ENCODE measurements around the gene POLR2C. TPM values are rescaled to one million over a fixed set of nuclear protein-coding genes. Genes with fewer than 3 reads are reported as not detected.

Gene POLR2C
- total and polyA plus RNA-seq, 2 experiments from 2014 or later, result 56.6 to 92.5 TPM

- H3K9me3 ChIP-seq (ENCODE audit: low read depth), result no peaks in the 10 kb centered on the region
- H2AFZ ChIP-seq, result no peak overlapping the region
- no peaks in the 10 kb centered on the region for H4K20me1 ChIP-seq (ENCODE audit: insufficient read depth, poor library complexity, severe bottlenecking)
- no peaks in the 10 kb centered on the region for H3K27me3 ChIP-seq
- no peak overlapping the region for H3K27ac ChIP-seq
- no peak overlapping the region for H3K4me3 ChIP-seq
- H3K4me2 ChIP-seq, result no peak overlapping the region
- peaks cover 3% of the 10 kb centered on the region for H3K36me3 ChIP-seq (replicated peaks; ENCODE audit: insufficient read depth, low read depth)
- 96% methylated on average over 5 of the region's 5 CpGs for WGBS (ENCODE audit: low lambda C conversion rate, missing lambda C conversion rate)
- no peaks in the 10 kb centered on the region for H3K79me2 ChIP-seq
- no peaks in the 10 kb centered on the region for H3K9me2 ChIP-seq (replicated peaks; ENCODE audit: insufficient read depth)
- DNase-seq (ENCODE audit: low spot score), result no peak
- TF ChIP-seq CTCF (IDR thresholded peaks at IDR 0.05; ENCODE audit: poor library complexity) (no peak), EZH2 (IDR thresholded peaks at IDR 0.05; ENCODE audit: borderline replicate concordance) (no peak), EZH2phosphoT487 (IDR thresholded peaks at IDR 0.05; ENCODE audit: low read depth, severe bottlenecking, unreplicated experiment) (no peak)
- no peaks in the 10 kb centered on the region for H3K4me1 ChIP-seq (ENCODE audit: insufficient read depth)
Measured at GRCh38 chr16:57430955-57431354, 31.5 kb upstream of the POLR2C start.

- Histone ChIP-seq H2AFZ (no peak overlapping the region), H3K4me2 (no peak overlapping the region), H3K4me3 (no peak overlapping the region), H3K9me3 (ENCODE audit: low read depth) (no peaks in the 10 kb centered on the region), H3K79me2 (no peaks in the 10 kb centered on the region), H3K4me1 (ENCODE audit: insufficient read depth) (no peaks in the 10 kb centered on the region), H3K36me3 (replicated peaks; ENCODE audit: insufficient read depth, low read depth) (peaks cover 5% of the 10 kb centered on the region), H4K20me1 (ENCODE audit: insufficient read depth, poor library complexity, severe bottlenecking) (no peaks in the 10 kb centered on the region), H3K27ac (peak overlapping the region; percentile 62), H3K27me3 (no peaks in the 10 kb centered on the region), H3K9me2 (replicated peaks; ENCODE audit: insufficient read depth) (no peaks in the 10 kb centered on the region)
- no peak for TF ChIP-seq EZH2phosphoT487 (IDR thresholded peaks at IDR 0.05; ENCODE audit: low read depth, severe bottlenecking, unreplicated experiment)
- no peak for TF ChIP-seq EZH2 (IDR thresholded peaks at IDR 0.05; ENCODE audit: borderline replicate concordance)
- TF ChIP-seq CTCF (IDR thresholded peaks at IDR 0.05; ENCODE audit: poor library complexity), result no peak
- no peak for DNase-seq (ENCODE audit: low spot score)
- WGBS (ENCODE audit: low lambda C conversion rate, missing lambda C conversion rate), result 88% methylated on average over 2 of the region's 2 CpGs
Measured at GRCh38 chr16:57432505-57432904, 30.0 kb upstream of the POLR2C start.

GRCh38 chr16:57432989-57433388 lies 29.5 kb upstream of the POLR2C start:
- TF ChIP-seq CTCF (IDR thresholded peaks at IDR 0.05; ENCODE audit: poor library complexity) (no peak), EZH2 (IDR thresholded peaks at IDR 0.05; ENCODE audit: borderline replicate concordance) (no peak), EZH2phosphoT487 (IDR thresholded peaks at IDR 0.05; ENCODE audit: low read depth, severe bottlenecking, unreplicated experiment) (no peak)
- Histone ChIP-seq H3K27me3 (no peaks in the 10 kb centered on the region), H3K79me2 (no peaks in the 10 kb centered on the region), H3K9me3 (ENCODE audit: low read depth) (no peaks in the 10 kb centered on the region), H3K27ac (peak overlapping the region; percentile 62), H3K9me2 (replicated peaks; ENCODE audit: insufficient read depth) (no peaks in the 10 kb centered on the region), H3K4me1 (ENCODE audit: insufficient read depth) (no peaks in the 10 kb centered on the region), H3K36me3 (replicated peaks; ENCODE audit: insufficient read depth, low read depth) (peaks cover 5% of the 10 kb centered on the region), H3K4me2 (no peak overlapping the region), H3K4me3 (no peak overlapping the region), H2AFZ (no peak overlapping the region), H4K20me1 (ENCODE audit: insufficient read depth, poor library complexity, severe bottlenecking) (no peaks in the 10 kb centered on the region)
- DNase-seq (ENCODE audit: low spot score), result no peak
- 97% methylated on average over 3 of the region's 3 CpGs for WGBS (ENCODE audit: low lambda C conversion rate, missing lambda C conversion rate)

DNA sequence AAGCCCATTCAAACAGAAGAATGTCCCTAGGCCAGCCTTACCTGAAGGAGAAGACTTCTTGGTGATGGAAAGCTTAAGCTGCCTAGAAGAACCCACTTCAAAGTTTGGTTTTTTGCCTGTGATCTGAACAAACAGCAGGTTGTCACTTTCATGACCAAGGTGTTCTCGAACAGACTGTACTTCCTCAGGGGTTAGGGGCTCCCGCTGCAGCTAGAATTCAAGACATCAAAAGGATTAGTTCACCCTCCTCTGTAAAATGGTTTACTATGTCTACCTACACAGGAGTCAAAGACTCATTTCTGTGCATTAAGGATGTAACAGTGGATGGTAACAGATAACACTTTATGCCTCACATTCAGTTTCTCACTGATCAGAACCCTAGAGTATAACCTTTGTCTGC lies 28.5 kb upstream of the POLR2C start:
- no peaks in the 10 kb centered on the region for H3K27me3 ChIP-seq
- no peak overlapping the region for H3K27ac ChIP-seq
- H2AFZ ChIP-seq, result no peak overlapping the region
- WGBS (ENCODE audit: low lambda C conversion rate, missing lambda C conversion rate), result 94% methylated on average over 2 of the region's 2 CpGs
- no peak overlapping the region for H3K4me2 ChIP-seq
- H4K20me1 ChIP-seq (ENCODE audit: insufficient read depth, poor library complexity, severe bottlenecking), result no peaks in the 10 kb centered on the region
- no peaks in the 10 kb centered on the region for H3K9me2 ChIP-seq (replicated peaks; ENCODE audit: insufficient read depth)
- peaks cover 5% of the 10 kb centered on the region for H3K36me3 ChIP-seq (replicated peaks; ENCODE audit: insufficient read depth, low read depth)
- no peaks in the 10 kb centered on the region for H3K9me3 ChIP-seq (ENCODE audit: low read depth)
- H3K79me2 ChIP-seq, result no peaks in the 10 kb centered on the region
- no peak for TF ChIP-seq EZH2 (IDR thresholded peaks at IDR 0.05; ENCODE audit: borderline replicate concordance)
- no peak for TF ChIP-seq CTCF (IDR thresholded peaks at IDR 0.05; ENCODE audit: poor library complexity)
- no peak for TF ChIP-seq EZH2phosphoT487 (IDR thresholded peaks at IDR 0.05; ENCODE audit: low read depth, severe bottlenecking, unreplicated experiment)
- no peak overlapping the region for H3K4me3 ChIP-seq
- no peaks in the 10 kb centered on the region for H3K4me1 ChIP-seq (ENCODE audit: insufficient read depth)
- no peak for DNase-seq (ENCODE audit: low spot score)

All from hepatocyte (in vitro differentiated cells).